Measurements from ENCODE around the gene FOXP4.
A peak's percentile ranks its signal among the peaks of the same experiment; 100 is the strongest.

Gene FOXP4

GRCh38 chr6:41587131-41587879, 41.1 kb downstream of the FOXP4 start:
- H3K27ac Mint-ChIP-seq = no peak overlapping the region
- no peaks in the 10 kb centered on the region for H3K9me3 Mint-ChIP-seq
- H3K36me3 Mint-ChIP-seq (ENCODE audit: low read depth) = peaks cover 3% of the 10 kb centered on the region
- no peaks in the 10 kb centered on the region for H3K27me3 Mint-ChIP-seq
- H3K4me1 Mint-ChIP-seq = no peaks in the 10 kb centered on the region
- no peak overlapping the region for H3K4me3 Mint-ChIP-seq
- ATAC-seq = no peak
- no peak for DNase-seq

- DNase-seq = no peak
- Mint-ChIP-seq H3K27me3 (no peaks in the 10 kb centered on the region), H3K4me3 (no peak overlapping the region), H3K9me3 (no peaks in the 10 kb centered on the region), H3K27ac (no peak overlapping the region), H3K36me3 (ENCODE audit: low read depth) (peaks cover 3% of the 10 kb centered on the region), H3K4me1 (no peaks in the 10 kb centered on the region)
- ATAC-seq = no peak
Observed at GRCh38 chr6:41588111-41588510, 41.9 kb downstream of the FOXP4 start.

- Mint-ChIP-seq H3K27me3 (no peaks in the 10 kb centered on the region), H3K4me1 (no peaks in the 10 kb centered on the region), H3K27ac (no peak overlapping the region), H3K9me3 (no peaks in the 10 kb centered on the region), H3K36me3 (ENCODE audit: low read depth) (peaks cover 3% of the 10 kb centered on the region), H3K4me3 (no peak overlapping the region)
- ATAC-seq (no peak), DNase-seq (no peak)
Observed at GRCh38 chr6:41589223-41589622, 43.0 kb downstream of the FOXP4 start.

- DNase-seq (no peak), ATAC-seq (no peak)
- H3K4me1 Mint-ChIP-seq = no peaks in the 10 kb centered on the region
- H3K4me3 Mint-ChIP-seq = no peak overlapping the region
- no peaks in the 10 kb centered on the region for H3K9me3 Mint-ChIP-seq
- H3K27ac Mint-ChIP-seq = no peak overlapping the region
- peaks cover 3% of the 10 kb centered on the region for H3K36me3 Mint-ChIP-seq (ENCODE audit: low read depth)
- H3K27me3 Mint-ChIP-seq = no peaks in the 10 kb centered on the region
Observed at GRCh38 chr6:41589636-41590622, 43.7 kb downstream of the FOXP4 start.

GRCh38 chr6:41591122-41591521, 44.9 kb downstream of the FOXP4 start:
- Mint-ChIP-seq H3K4me3 (no peak overlapping the region), H3K27ac (no peak overlapping the region), H3K27me3 (no peaks in the 10 kb centered on the region), H3K4me1 (no peaks in the 10 kb centered on the region), H3K9me3 (no peaks in the 10 kb centered on the region), H3K36me3 (ENCODE audit: low read depth) (peaks cover 3% of the 10 kb centered on the region)
- DNase-seq (no peak), ATAC-seq (no peak)

GRCh38 chr6:41591859-41592502, 45.8 kb downstream of the FOXP4 start:
- no peak overlapping the region for H3K27ac Mint-ChIP-seq
- H3K4me3 Mint-ChIP-seq = no peak overlapping the region
- DNase-seq (peak; percentile 81), ATAC-seq (peak; percentile 62)
- no peaks in the 10 kb centered on the region for H3K9me3 Mint-ChIP-seq
- no peaks in the 10 kb centered on the region for H3K27me3 Mint-ChIP-seq
- peaks cover 3% of the 10 kb centered on the region for H3K36me3 Mint-ChIP-seq (ENCODE audit: low read depth)
- H3K4me1 Mint-ChIP-seq = no peaks in the 10 kb centered on the region

- H3K4me3 Mint-ChIP-seq = no peak overlapping the region
- H3K27ac Mint-ChIP-seq = no peak overlapping the region
- ATAC-seq (no peak), DNase-seq (no peak)
- no peaks in the 10 kb centered on the region for H3K4me1 Mint-ChIP-seq
- no peaks in the 10 kb centered on the region for H3K9me3 Mint-ChIP-seq
- H3K27me3 Mint-ChIP-seq = no peaks in the 10 kb centered on the region
- peaks cover 3% of the 10 kb centered on the region for H3K36me3 Mint-ChIP-seq (ENCODE audit: low read depth)
Observed at GRCh38 chr6:41593406-41593805, 47.2 kb downstream of the FOXP4 start.

- no peaks in the 10 kb centered on the region for H3K27me3 Mint-ChIP-seq
- no peak for ATAC-seq
- no peak overlapping the region for H3K27ac Mint-ChIP-seq
Observed at GRCh38 chr6:41593839-41594238, 47.7 kb downstream of the FOXP4 start.

GRCh38 chr6:41594326-41594725, 48.1 kb downstream of the FOXP4 start:
- ATAC-seq (no peak), DNase-seq (no peak)
- Mint-ChIP-seq H3K9me3 (no peaks in the 10 kb centered on the region), H3K4me1 (no peaks in the 10 kb centered on the region), H3K36me3 (ENCODE audit: low read depth) (peaks cover 3% of the 10 kb centered on the region), H3K27ac (no peak overlapping the region), H3K27me3 (no peaks in the 10 kb centered on the region), H3K4me3 (no peak overlapping the region)

More at GRCh38 chr6:41593839-41594238, 47.7 kb downstream of the FOXP4 start:
- DNase-seq = no peak
- Mint-ChIP-seq H3K9me3 (no peaks in the 10 kb centered on the region), H3K4me1 (no peaks in the 10 kb centered on the region), H3K36me3 (ENCODE audit: low read depth) (peaks cover 3% of the 10 kb centered on the region), H3K4me3 (no peak overlapping the region)

- Mint-ChIP-seq H3K27me3 (no peaks in the 10 kb centered on the region), H3K9me3 (no peaks in the 10 kb centered on the region), H3K4me3 (no peak overlapping the region), H3K4me1 (no peaks in the 10 kb centered on the region), H3K27ac (no peak overlapping the region), H3K36me3 (ENCODE audit: low read depth) (peaks cover 3% of the 10 kb centered on the region)
- DNase-seq (no peak), ATAC-seq (no peak)
Observed at GRCh38 chr6:41594766-41595165, 48.6 kb downstream of the FOXP4 start.

GRCh38 chr6:41595166-41595565, 49.0 kb downstream of the FOXP4 start:
- ATAC-seq (no peak), DNase-seq (no peak)
- Mint-ChIP-seq H3K27ac (no peak overlapping the region), H3K36me3 (ENCODE audit: low read depth) (peaks cover 3% of the 10 kb centered on the region), H3K9me3 (no peaks in the 10 kb centered on the region), H3K27me3 (no peaks in the 10 kb centered on the region), H3K4me3 (no peak overlapping the region), H3K4me1 (no peaks in the 10 kb centered on the region)

GRCh38 chr6:41596096-41596685, 50.0 kb downstream of the FOXP4 start:
- ATAC-seq = no peak
- Mint-ChIP-seq H3K4me3 (no peak overlapping the region), H3K9me3 (no peaks in the 10 kb centered on the region), H3K4me1 (no peaks in the 10 kb centered on the region), H3K27me3 (no peaks in the 10 kb centered on the region), H3K27ac (no peak overlapping the region), H3K36me3 (ENCODE audit: low read depth) (no peaks in the 10 kb centered on the region)
- no peak for DNase-seq

GRCh38 chr6:41596807-41597206, 50.6 kb downstream of the FOXP4 start:
- Mint-ChIP-seq H3K27ac (no peak overlapping the region), H3K27me3 (no peaks in the 10 kb centered on the region), H3K36me3 (ENCODE audit: low read depth) (no peaks in the 10 kb centered on the region), H3K9me3 (no peaks in the 10 kb centered on the region), H3K4me3 (no peak overlapping the region), H3K4me1 (no peaks in the 10 kb centered on the region)
- DNase-seq = no peak
- no peak for ATAC-seq

GRCh38 chr6:41597246-41598000, 51.2 kb downstream of the FOXP4 start:
- H3K9me3 Mint-ChIP-seq = no peaks in the 10 kb centered on the region
- H3K27me3 Mint-ChIP-seq = peaks cover under 1% of the 10 kb centered on the region
- no peak for DNase-seq
- H3K4me3 Mint-ChIP-seq = no peak overlapping the region
- no peak overlapping the region for H3K27ac Mint-ChIP-seq
- no peak for ATAC-seq
- no peaks in the 10 kb centered on the region for H3K36me3 Mint-ChIP-seq (ENCODE audit: low read depth)
- H3K4me1 Mint-ChIP-seq = peaks cover under 1% of the 10 kb centered on the region
